GM23338 (cell line): ENCODE results near the gene DIO3.

Source experiments
- CREB1 ChIP-seq: fragments of 250-450 bp; sonication (Bioruptor Pico); IDR thresholded peaks from 2 replicates; pipeline ENCODE4 v1.5.0; 2020; ENCODE audit warnings: low read depth, mild to moderate bottlenecking, moderate library complexity
- CTCF ChIP-seq, 2 experiments: fragments of 200-600 bp in 1 of 2; sonication (generic) in 1 of 2; conservative IDR thresholded peaks; 2 replicates each; pipeline versions ENCODE4 v1.5.1 to v1.6.1; 2016 to 2017; ENCODE audit warnings: antibody characterized with exemption in 2 of 2, low read depth in 2 of 2, mild to moderate bottlenecking in 2 of 2, moderate library complexity in 1 of 2
- ETS1 ChIP-seq: IDR thresholded peaks from 2 replicates; pipeline ENCODE4 v1.6.1; 2016; ENCODE audit warnings: antibody characterized with exemption
- EZH2 ChIP-seq: fragments of 200-600 bp; sonication (generic); IDR thresholded peaks from one replicate; pipeline ENCODE4 v1.8.0; 2017; ENCODE audit warnings: antibody characterized with exemption, mild to moderate bottlenecking, low read depth; ENCODE audit not compliant: unreplicated experiment
- EZH2phosphoT487 ChIP-seq: fragments of 200-600 bp; sonication (generic); IDR thresholded peaks from one replicate; pipeline ENCODE4 v1.8.1; 2018; ENCODE audit warnings: antibody characterized with exemption; ENCODE audit not compliant: unreplicated experiment
- JUNB ChIP-seq: IDR thresholded peaks from one replicate; pipeline ENCODE4 v1.6.1; 2016; ENCODE audit warnings: antibody characterized with exemption; ENCODE audit not compliant: unreplicated experiment
- NANOG ChIP-seq: IDR thresholded peaks from 2 replicates; pipeline ENCODE4 v1.6.1; 2016; ENCODE audit warnings: antibody characterized with exemption, borderline replicate concordance
- POLR2AphosphoS5 ChIP-seq: IDR thresholded peaks from 2 replicates; pipeline ENCODE4 v1.6.1; 2016; ENCODE audit warnings: antibody characterized with exemption, low read depth
- REST ChIP-seq: IDR thresholded peaks from one replicate; pipeline ENCODE4 v1.6.1; 2018; ENCODE audit warnings: antibody characterized with exemption; ENCODE audit not compliant: unreplicated experiment
- STAT1 ChIP-seq: IDR thresholded peaks from one replicate; pipeline ENCODE4 v1.6.1; 2016; ENCODE audit warnings: antibody characterized with exemption; ENCODE audit not compliant: unreplicated experiment
- ZNF331 ChIP-seq: fragments of 250-450 bp; sonication (Bioruptor Pico); IDR thresholded peaks from 2 replicates; pipeline ENCODE4 v1.5.0; 2020; ENCODE audit warnings: low read depth, mild to moderate bottlenecking, moderate library complexity
- ZNF462 ChIP-seq: fragments of 250-450 bp; sonication (Bioruptor Pico); IDR thresholded peaks from 2 replicates; pipeline ENCODE4 v1.5.0; 2020; ENCODE audit warnings: mild to moderate bottlenecking, moderate library complexity

- TF ChIP-seq CTCF (conservative IDR thresholded peaks at IDR 0.05; ENCODE audit: low read depth in 2 of 2) (no peak), EZH2 (no peak), EZH2phosphoT487 (no peak), REST (no peak), POLR2AphosphoS5 (no peak), JUNB (no peak), NANOG (no peak), CREB1 (CRISPR knock-in tag) (no peak), STAT1 (no peak), ZNF331 (CRISPR knock-in tag) (no peak), ZNF462 (no peak), ETS1 (no peak)
These were observed 29.8 kb downstream of the DIO3 start for GRCh38 chr14:101591121-101591520.
